Activated T-helper 17 cell treated with anti-CD3 and anti-CD28 coated beads, Interleukin-2, amount 50 U/mL, for 72 hours (primary cell): ENCODE measurements around the gene HOPX. TPM values are rescaled to one million over a fixed set of nuclear protein-coding genes. Genes with fewer than 3 reads are reported as not detected.

Experiments
- ATAC-seq: fragments of 150-1000 bp; cut with Tn5 transposase; replicated peaks from 2 replicates; pipeline ENCODE4 v1.10.0; 2021; ENCODE audit warnings: mild to moderate bottlenecking, moderate library complexity
- H3K27ac Mint-ChIP-seq: one replicate; pipeline ENCODE4 v1.8.0; 2022; ENCODE audit warnings: mixed read lengths
- H3K27me3 Mint-ChIP-seq: one replicate; pipeline ENCODE4 v1.8.0; 2022; ENCODE audit warnings: mixed read lengths
- H3K36me3 Mint-ChIP-seq: one replicate; pipeline ENCODE4 v1.8.0; 2022; ENCODE audit warnings: low read depth, mild to moderate bottlenecking, mixed read lengths
- H3K4me1 Mint-ChIP-seq: one replicate; pipeline ENCODE4 v1.8.0; 2022; ENCODE audit warnings: mixed read lengths
- H3K4me3 Mint-ChIP-seq: one replicate; pipeline ENCODE4 v1.8.0; 2022; ENCODE audit warnings: mild to moderate bottlenecking, mixed read lengths
- H3K9me3 Mint-ChIP-seq: one replicate; pipeline ENCODE4 v1.8.0; 2022; ENCODE audit warnings: mixed read lengths
- total RNA-seq, 2 donors: library from RNA; stranded (reverse); gene quantifications; one replicate each; pipeline ENCODE4 v1.2.3, GENCODE V29; 2022

Gene HOPX
- total RNA-seq, 2 donors from 2014 or later = 53.6 to 118 TPM

GRCh38 chr4:56655209-56655626, 25.9 kb downstream of the HOPX start:
- H3K27ac Mint-ChIP-seq = peak overlapping the region; percentile 92

GRCh38 chr4:56654238-56654632, 26.9 kb downstream of the HOPX start:
- Mint-ChIP-seq H3K4me3 (peak overlapping the region; percentile 93), H3K4me1 (peaks cover 57% of the 10 kb centered on the region), H3K36me3 (peaks cover 64% of the 10 kb centered on the region)

More at GRCh38 chr4:56655209-56655626, 25.9 kb downstream of the HOPX start:
- peaks cover 54% of the 10 kb centered on the region for H3K36me3 Mint-ChIP-seq
- H3K4me3 Mint-ChIP-seq = peak overlapping the region; percentile 93
- no peaks in the 10 kb centered on the region for H3K9me3 Mint-ChIP-seq
- ATAC-seq = no peak
- peaks cover 11% of the 10 kb centered on the region for H3K27me3 Mint-ChIP-seq
- peaks cover 49% of the 10 kb centered on the region for H3K4me1 Mint-ChIP-seq

DNA sequence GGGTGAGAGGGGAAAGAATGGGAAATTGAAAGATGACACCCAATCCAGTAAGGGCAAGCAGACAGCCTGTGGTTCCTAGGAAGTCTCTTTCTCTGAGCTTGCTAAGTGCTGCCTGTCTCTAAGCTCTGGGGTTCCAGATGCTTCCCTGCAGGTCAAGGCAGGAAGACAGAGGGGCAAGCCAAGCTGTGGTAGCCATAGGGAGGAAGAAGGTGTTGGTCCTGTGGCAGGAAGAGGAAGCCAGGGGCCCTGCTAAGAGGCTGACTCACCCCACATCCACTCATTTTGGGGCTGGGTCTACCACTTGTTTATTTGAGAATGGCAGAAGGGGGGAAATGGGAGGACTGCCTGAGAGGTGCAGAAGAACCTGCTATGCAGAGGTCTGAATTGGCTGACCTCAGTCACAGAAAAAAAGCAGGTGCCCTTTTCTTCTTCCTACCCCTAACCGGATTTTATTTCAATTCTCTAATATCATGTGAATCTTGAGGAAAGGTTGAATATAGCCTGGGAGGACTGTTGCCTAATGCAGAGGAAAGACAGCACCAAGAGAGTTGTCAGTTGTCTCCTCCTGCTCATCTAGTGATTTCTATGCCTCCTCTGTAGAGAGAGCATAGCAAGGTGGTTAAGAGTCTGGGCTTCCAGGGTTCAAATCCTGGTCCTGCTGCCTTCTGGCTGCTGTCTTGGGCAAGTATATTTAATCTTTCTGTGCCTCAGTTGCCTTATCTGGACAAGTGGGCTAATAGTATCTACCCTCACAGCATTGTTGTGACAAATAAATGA, 27.4 kb downstream of the HOPX start:
- peak; percentile 55 for ATAC-seq
- Mint-ChIP-seq H3K27me3 (peaks cover 11% of the 10 kb centered on the region), H3K4me1 (peaks cover 63% of the 10 kb centered on the region), H3K4me3 (peak overlapping the region; percentile 93), H3K36me3 (peaks cover 70% of the 10 kb centered on the region), H3K9me3 (no peaks in the 10 kb centered on the region), H3K27ac (peak overlapping the region; percentile 92)

More at GRCh38 chr4:56654238-56654632, 26.9 kb downstream of the HOPX start:
- peaks cover 11% of the 10 kb centered on the region for H3K27me3 Mint-ChIP-seq
- H3K9me3 Mint-ChIP-seq = no peaks in the 10 kb centered on the region
- H3K27ac Mint-ChIP-seq = peak overlapping the region; percentile 92
- no peak for ATAC-seq

GRCh38 chr4:56652196-56652595, 28.9 kb downstream of the HOPX start:
- peak overlapping the region; percentile 93 for H3K4me3 Mint-ChIP-seq
- peak overlapping the region; percentile 96 for H3K27ac Mint-ChIP-seq

DNA sequence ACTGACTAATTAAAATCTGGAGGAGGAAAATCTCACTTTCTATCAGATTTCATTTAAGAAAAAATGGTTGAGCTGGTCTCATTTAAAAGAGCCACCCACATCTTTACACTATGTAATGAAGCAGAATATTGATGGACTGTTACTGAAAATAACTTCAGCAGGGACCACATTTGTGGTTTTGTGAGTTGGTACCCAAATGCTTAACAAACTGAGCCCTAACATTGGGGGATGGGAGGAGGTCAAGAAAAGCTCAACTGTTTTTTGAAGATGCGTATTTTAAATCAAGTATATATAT, 30.1 kb downstream of the HOPX start:
- Mint-ChIP-seq H3K9me3 (peaks cover 5% of the 10 kb centered on the region), H3K27ac (peak overlapping the region; percentile 96), H3K4me1 (peaks cover 51% of the 10 kb centered on the region), H3K27me3 (peaks cover 4% of the 10 kb centered on the region), H3K36me3 (peaks cover 95% of the 10 kb centered on the region), H3K4me3 (peak overlapping the region; percentile 93)
- peak; percentile 41 for ATAC-seq

More at GRCh38 chr4:56652196-56652595, 28.9 kb downstream of the HOPX start:
- Mint-ChIP-seq H3K36me3 (peaks cover 84% of the 10 kb centered on the region), H3K9me3 (no peaks in the 10 kb centered on the region), H3K27me3 (peaks cover 4% of the 10 kb centered on the region), H3K4me1 (peaks cover 55% of the 10 kb centered on the region)
- ATAC-seq = no peak

DNA sequence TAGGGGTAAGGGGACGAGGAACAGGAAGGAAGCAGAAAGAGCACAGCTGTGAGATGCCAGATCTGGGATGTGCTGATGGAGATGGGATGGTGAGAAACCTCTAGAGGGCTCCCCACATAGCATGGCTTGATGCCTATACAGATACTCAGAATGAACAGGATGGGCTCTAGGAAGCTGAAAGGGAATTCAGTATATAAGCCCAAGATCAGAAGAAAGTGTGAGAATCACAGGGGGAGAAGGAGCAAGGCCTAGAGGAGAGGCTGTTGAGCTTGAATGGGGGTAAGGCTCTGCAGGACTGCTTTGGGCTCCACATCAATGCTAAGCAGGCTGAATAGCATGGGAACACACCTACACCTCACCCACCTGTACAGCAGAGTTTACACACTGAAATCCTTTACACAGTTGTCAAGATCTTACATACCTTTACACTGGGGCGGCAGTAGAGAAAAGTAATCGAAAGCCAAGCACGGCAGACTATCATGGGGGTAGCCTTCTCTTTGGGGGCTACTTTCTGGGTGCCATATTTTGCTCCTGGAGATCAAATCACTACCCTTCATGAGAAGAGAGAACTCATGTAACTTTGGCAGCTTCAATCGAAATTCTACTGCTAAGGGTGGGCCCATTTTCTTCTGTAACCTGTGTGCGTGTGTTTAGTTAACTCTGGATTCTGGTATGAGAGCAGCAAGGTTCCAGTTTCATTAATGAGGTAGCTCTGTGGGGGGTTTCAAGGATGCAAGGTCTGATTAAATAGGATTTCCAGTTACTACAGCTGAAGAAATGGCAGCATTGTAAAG, 30.6 kb downstream of the HOPX start:
- ATAC-seq = peak; percentile 60
- Mint-ChIP-seq H3K4me3 (peak overlapping the region; percentile 93), H3K27ac (peak overlapping the region; percentile 96), H3K9me3 (peaks cover 5% of the 10 kb centered on the region), H3K36me3 (peaks cover 93% of the 10 kb centered on the region), H3K4me1 (peaks cover 51% of the 10 kb centered on the region), H3K27me3 (peaks cover 4% of the 10 kb centered on the region)

DNA sequence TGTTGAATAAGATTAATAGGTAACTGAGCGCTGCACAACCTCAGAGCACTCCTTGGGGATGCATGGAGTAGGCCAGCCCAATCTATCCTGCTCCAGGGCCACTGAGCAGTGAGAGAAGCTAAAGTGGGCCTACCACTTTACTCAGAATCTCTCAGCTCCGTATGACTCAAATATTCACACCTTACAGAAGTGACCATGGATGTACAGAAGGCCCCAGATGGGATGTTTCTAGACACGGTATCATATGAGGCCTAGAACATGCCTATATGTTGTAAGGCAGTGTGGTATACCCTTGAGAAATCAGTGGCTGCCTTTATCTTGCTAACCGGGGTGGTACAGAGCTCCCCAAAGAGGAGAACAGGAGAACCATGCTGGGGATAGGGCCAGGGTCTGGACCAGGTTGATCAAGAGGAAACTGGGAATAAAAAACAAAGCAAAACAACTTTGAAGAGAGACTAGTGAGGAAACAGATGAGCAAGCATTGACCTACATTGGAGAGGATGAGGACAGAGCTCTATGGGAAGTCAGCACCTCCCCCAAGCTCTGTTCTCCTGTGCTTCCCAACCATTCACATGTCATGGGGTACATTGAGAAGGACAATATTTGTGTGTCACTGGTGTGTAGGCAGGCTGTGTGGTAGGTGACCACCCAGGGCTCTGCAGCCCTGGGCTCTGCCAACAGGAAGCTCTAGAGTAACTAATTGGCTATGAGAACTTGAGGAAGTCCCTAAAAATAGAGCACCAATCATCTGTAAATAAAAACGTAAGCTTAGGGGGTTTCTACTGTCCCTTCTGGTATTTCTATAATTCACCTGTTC, 31.4 kb downstream of the HOPX start:
- Mint-ChIP-seq H3K27me3 (peaks cover 2% of the 10 kb centered on the region), H3K36me3 (peaks cover 85% of the 10 kb centered on the region), H3K9me3 (peaks cover 5% of the 10 kb centered on the region), H3K27ac (peak overlapping the region; percentile 96), H3K4me1 (peaks cover 47% of the 10 kb centered on the region), H3K4me3 (peak overlapping the region; percentile 93)
- peak; percentile 23 for ATAC-seq

- H3K4me3 Mint-ChIP-seq = peak overlapping the region; percentile 93
- H3K27ac Mint-ChIP-seq = peak overlapping the region; percentile 96
- no peak for ATAC-seq
- H3K4me1 Mint-ChIP-seq = peaks cover 44% of the 10 kb centered on the region
- H3K27me3 Mint-ChIP-seq = no peaks in the 10 kb centered on the region
- peaks cover 5% of the 10 kb centered on the region for H3K9me3 Mint-ChIP-seq
- H3K36me3 Mint-ChIP-seq = peaks cover 76% of the 10 kb centered on the region
Observed at GRCh38 chr4:56648824-56649151, 32.3 kb downstream of the HOPX start.

DNA sequence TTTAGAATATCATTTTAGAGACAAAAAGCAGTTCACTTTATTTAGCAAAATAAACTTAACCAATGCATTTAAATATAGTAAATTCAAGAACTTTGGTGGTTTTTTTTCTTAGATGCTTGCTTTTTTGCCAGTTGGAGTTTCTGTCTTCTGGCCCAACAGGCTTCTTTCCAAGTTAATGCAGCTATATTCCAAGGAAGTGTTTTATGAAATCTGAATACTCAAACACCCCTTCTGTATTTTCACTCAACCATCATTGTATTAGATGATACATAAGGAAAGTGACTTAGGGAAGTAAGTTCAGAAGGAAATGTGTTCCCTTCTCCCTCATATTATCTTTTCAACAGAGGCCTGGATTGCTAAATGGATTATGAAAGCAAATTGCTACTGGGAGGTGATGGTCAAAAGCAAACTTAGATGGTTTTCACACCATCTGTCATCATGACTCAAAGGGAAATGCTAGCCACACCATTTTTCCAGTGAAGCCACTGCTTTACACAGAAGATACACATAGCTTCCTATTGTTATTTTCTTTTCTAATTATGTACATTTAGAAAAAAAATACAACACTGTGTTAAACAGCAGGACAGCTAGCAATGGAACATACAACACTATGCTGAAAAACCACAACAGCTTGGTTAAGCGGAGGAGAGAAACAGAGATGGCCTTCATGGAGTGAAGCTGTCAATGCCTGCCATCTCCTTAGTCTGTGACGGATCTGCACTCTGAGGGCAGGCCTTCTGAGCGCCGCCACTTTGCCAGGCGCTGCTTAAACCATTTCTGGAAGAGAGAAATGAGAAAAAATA, 32.9 kb downstream of the HOPX start:
- H3K9me3 Mint-ChIP-seq = peaks cover 5% of the 10 kb centered on the region
- peaks cover 71% of the 10 kb centered on the region for H3K36me3 Mint-ChIP-seq
- ATAC-seq = peak; percentile 55
- peak overlapping the region; percentile 96 for H3K27ac Mint-ChIP-seq
- peak overlapping the region; percentile 93 for H3K4me3 Mint-ChIP-seq
- peaks cover 39% of the 10 kb centered on the region for H3K4me1 Mint-ChIP-seq
- no peaks in the 10 kb centered on the region for H3K27me3 Mint-ChIP-seq

DNA sequence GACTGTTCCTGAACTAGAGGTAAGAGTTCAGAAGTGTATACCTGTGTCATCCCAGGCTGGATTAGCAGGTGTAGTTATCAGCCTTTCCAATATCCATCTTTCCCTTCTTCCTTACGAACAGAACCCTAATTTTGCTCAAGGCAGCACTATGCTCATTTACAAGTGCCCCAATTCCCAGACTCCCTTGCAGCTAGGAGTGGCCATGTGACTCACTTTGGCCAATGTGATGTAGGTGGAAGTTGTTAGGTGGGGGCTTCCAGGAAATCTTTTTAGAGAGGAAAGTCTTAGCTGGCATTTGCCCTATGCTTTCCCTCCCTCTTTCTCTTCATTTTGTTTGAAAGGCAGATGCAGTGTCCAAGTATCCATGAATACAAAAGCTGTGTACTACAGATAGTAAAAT, 34.8 kb downstream of the HOPX start:
- H3K4me1 Mint-ChIP-seq = peaks cover 32% of the 10 kb centered on the region
- H3K27ac Mint-ChIP-seq = peak overlapping the region; percentile 62
- H3K36me3 Mint-ChIP-seq = peaks cover 52% of the 10 kb centered on the region
- peaks cover 5% of the 10 kb centered on the region for H3K9me3 Mint-ChIP-seq
- no peak overlapping the region for H3K4me3 Mint-ChIP-seq
- no peak for ATAC-seq
- no peaks in the 10 kb centered on the region for H3K27me3 Mint-ChIP-seq

- no peaks in the 10 kb centered on the region for H3K27me3 Mint-ChIP-seq
- peaks cover 17% of the 10 kb centered on the region for H3K4me1 Mint-ChIP-seq
- H3K4me3 Mint-ChIP-seq = no peak overlapping the region
- H3K36me3 Mint-ChIP-seq = peaks cover 25% of the 10 kb centered on the region
- no peak for ATAC-seq
- H3K27ac Mint-ChIP-seq = no peak overlapping the region
- H3K9me3 Mint-ChIP-seq = peaks cover 5% of the 10 kb centered on the region
Observed at GRCh38 chr4:56643596-56643995, 37.5 kb downstream of the HOPX start.

DNA sequence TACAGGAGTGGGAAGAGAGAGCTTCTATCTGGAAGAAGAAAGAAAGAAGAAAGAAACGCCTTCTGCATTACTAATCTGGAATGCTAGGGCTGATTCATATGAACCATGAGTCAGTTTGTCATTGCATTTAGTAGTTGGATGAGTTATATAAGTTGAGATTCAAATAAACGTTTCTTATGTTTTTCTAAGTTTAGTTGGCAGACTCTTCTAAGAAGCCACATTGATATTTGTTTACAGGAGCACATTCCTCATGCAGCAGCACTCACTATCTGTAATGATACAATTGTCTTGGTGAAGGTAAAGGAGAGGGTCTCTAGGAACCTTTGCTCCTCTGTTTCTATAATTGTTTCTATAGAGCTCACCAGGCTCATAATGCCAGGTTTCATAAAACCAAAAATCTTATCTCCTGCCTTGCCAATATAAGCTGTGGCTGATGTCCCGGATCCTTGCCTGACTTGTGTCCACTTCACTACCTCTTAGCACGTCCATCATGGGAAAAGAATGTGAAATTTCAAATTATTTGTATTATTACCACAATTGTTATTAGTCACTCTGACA, 39.5 kb downstream of the HOPX start:
- Mint-ChIP-seq H3K4me3 (peak overlapping the region; percentile 74), H3K27me3 (no peaks in the 10 kb centered on the region), H3K9me3 (peaks cover 4% of the 10 kb centered on the region), H3K4me1 (peaks cover 17% of the 10 kb centered on the region), H3K27ac (peak overlapping the region; percentile 80), H3K36me3 (peaks cover 4% of the 10 kb centered on the region)
- ATAC-seq = peak; percentile 86

DNA sequence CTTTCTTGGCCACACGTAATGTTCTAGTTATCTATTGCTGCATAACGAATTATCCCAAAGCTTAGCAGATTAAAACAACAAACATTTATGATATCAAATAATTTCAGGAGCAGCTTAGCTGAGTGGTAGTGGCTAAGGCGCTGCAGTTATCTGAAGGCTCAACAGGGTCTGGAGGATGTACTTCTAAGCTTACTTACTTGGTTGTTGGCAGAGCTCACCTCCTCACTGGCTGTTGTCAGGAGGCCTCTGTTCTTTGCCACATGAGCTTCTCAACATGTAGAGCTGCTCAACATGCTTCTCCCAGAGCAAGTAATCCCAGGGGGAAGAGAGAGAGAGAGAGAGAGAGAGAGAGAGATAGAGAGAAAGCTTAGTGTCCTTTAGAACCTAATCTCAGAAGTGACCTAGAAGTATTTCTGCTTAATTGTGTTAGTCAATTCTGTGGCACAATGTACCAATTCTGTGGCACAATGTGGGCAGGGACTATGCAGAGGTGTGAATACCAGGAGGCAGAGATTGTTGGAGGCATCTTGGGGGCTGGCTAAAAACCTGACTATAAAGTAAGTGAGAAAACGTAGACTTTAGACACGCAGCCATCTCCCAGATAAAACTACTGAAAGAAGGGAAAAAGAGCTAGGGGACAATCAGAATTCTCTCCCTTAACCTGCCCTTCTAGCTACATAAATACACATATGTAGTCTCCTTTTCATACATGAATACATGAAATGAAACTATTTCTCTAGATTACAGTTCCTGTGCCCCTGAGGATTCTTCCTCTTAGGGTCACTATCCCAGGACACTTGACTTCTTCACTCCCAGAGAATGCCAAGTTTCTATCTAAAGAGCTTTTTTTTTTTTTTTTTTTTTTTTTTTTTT, 40.2 kb downstream of the HOPX start:
- ATAC-seq = peak; percentile 72
- H3K4me3 Mint-ChIP-seq = peak overlapping the region; percentile 74

More for the DNA sequence above, 40.2 kb downstream of the HOPX start:
- Mint-ChIP-seq H3K9me3 (no peaks in the 10 kb centered on the region), H3K36me3 (no peaks in the 10 kb centered on the region), H3K4me1 (peaks cover 17% of the 10 kb centered on the region), H3K27me3 (no peaks in the 10 kb centered on the region), H3K27ac (peak overlapping the region; percentile 80)
